ENCODE data around the gene WDR20. TPM values are rescaled to one million over a fixed set of nuclear protein-coding genes. Genes with fewer than 3 reads are reported as not detected.

The WDR20 gene
- total and polyA plus RNA-seq, 2 experiments from 2014 or later, result 15.3 to 24.0 TPM

GRCh38 chr14:102234331-102235264 lies 94.9 kb downstream of the WDR20 start:
- no peak overlapping the region for H3K4me3 ChIP-seq
- no peak for DNase-seq (ENCODE audit: low spot score)
- no peaks in the 10 kb centered on the region for H3K27me3 ChIP-seq
- no peak overlapping the region for H3K4me2 ChIP-seq
- no peaks in the 10 kb centered on the region for H3K36me3 ChIP-seq (replicated peaks; ENCODE audit: insufficient read depth, low read depth)
- no peaks in the 10 kb centered on the region for H3K4me1 ChIP-seq (ENCODE audit: insufficient read depth)
- no peak overlapping the region for H2AFZ ChIP-seq
- no peaks in the 10 kb centered on the region for H3K9me2 ChIP-seq (replicated peaks; ENCODE audit: insufficient read depth)
- no peaks in the 10 kb centered on the region for H4K20me1 ChIP-seq (ENCODE audit: insufficient read depth, poor library complexity, severe bottlenecking)
- H3K9me3 ChIP-seq (ENCODE audit: low read depth), result no peaks in the 10 kb centered on the region
- H3K27ac ChIP-seq, result no peak overlapping the region
- no peaks in the 10 kb centered on the region for H3K79me2 ChIP-seq
- no peak for TF ChIP-seq CTCF (IDR thresholded peaks at IDR 0.05; ENCODE audit: poor library complexity)
- TF ChIP-seq EZH2 (IDR thresholded peaks at IDR 0.05; ENCODE audit: borderline replicate concordance), result no peak
- TF ChIP-seq EZH2phosphoT487 (IDR thresholded peaks at IDR 0.05; ENCODE audit: low read depth, severe bottlenecking, unreplicated experiment), result no peak
- WGBS (ENCODE audit: low lambda C conversion rate, missing lambda C conversion rate), result 86% methylated on average over 34 of the region's 34 CpGs

- Histone ChIP-seq H4K20me1 (ENCODE audit: insufficient read depth, poor library complexity, severe bottlenecking) (no peaks in the 10 kb centered on the region), H3K27ac (no peak overlapping the region), H3K9me3 (ENCODE audit: low read depth) (no peaks in the 10 kb centered on the region), H3K27me3 (no peaks in the 10 kb centered on the region), H2AFZ (no peak overlapping the region), H3K79me2 (no peaks in the 10 kb centered on the region), H3K9me2 (replicated peaks; ENCODE audit: insufficient read depth) (no peaks in the 10 kb centered on the region), H3K36me3 (replicated peaks; ENCODE audit: insufficient read depth, low read depth) (no peaks in the 10 kb centered on the region), H3K4me2 (no peak overlapping the region), H3K4me3 (no peak overlapping the region), H3K4me1 (ENCODE audit: insufficient read depth) (no peaks in the 10 kb centered on the region)
- peak; percentile 92 for DNase-seq (ENCODE audit: low spot score)
- 47% methylated on average over 19 of the region's 19 CpGs for WGBS (ENCODE audit: low lambda C conversion rate, missing lambda C conversion rate)
- no peak for TF ChIP-seq EZH2phosphoT487 (IDR thresholded peaks at IDR 0.05; ENCODE audit: low read depth, severe bottlenecking, unreplicated experiment)
- TF ChIP-seq CTCF (IDR thresholded peaks at IDR 0.05; ENCODE audit: poor library complexity), result peak; percentile 79
- no peak for TF ChIP-seq EZH2 (IDR thresholded peaks at IDR 0.05; ENCODE audit: borderline replicate concordance)
Observed at GRCh38 chr14:102235275-102235897, 95.7 kb downstream of the WDR20 start.

- Histone ChIP-seq H2AFZ (no peak overlapping the region), H3K4me1 (ENCODE audit: insufficient read depth) (no peaks in the 10 kb centered on the region)
- 96% methylated on average over 12 of the region's 12 CpGs for WGBS (ENCODE audit: low lambda C conversion rate, missing lambda C conversion rate)
Observed at GRCh38 chr14:102236026-102236425, 96.3 kb downstream of the WDR20 start.

GRCh38 chr14:102238131-102238530 lies 98.4 kb downstream of the WDR20 start:
- no peaks in the 10 kb centered on the region for H3K79me2 ChIP-seq
- H3K4me1 ChIP-seq (ENCODE audit: insufficient read depth), result no peaks in the 10 kb centered on the region
- no peak overlapping the region for H3K4me2 ChIP-seq
- 67% methylated on average over 4 of the region's 4 CpGs for WGBS (ENCODE audit: low lambda C conversion rate, missing lambda C conversion rate)
- H2AFZ ChIP-seq, result no peak overlapping the region
- no peaks in the 10 kb centered on the region for H3K9me2 ChIP-seq (replicated peaks; ENCODE audit: insufficient read depth)
- H3K9me3 ChIP-seq (ENCODE audit: low read depth), result no peaks in the 10 kb centered on the region
- no peaks in the 10 kb centered on the region for H4K20me1 ChIP-seq (ENCODE audit: insufficient read depth, poor library complexity, severe bottlenecking)
- TF ChIP-seq CTCF (IDR thresholded peaks at IDR 0.05; ENCODE audit: poor library complexity), result no peak
- no peak for TF ChIP-seq EZH2phosphoT487 (IDR thresholded peaks at IDR 0.05; ENCODE audit: low read depth, severe bottlenecking, unreplicated experiment)
- TF ChIP-seq EZH2 (IDR thresholded peaks at IDR 0.05; ENCODE audit: borderline replicate concordance), result no peak
- no peak overlapping the region for H3K4me3 ChIP-seq
- no peaks in the 10 kb centered on the region for H3K27me3 ChIP-seq
- H3K36me3 ChIP-seq (replicated peaks; ENCODE audit: insufficient read depth, low read depth), result no peaks in the 10 kb centered on the region
- no peak for DNase-seq (ENCODE audit: low spot score)
- no peak overlapping the region for H3K27ac ChIP-seq

More at GRCh38 chr14:102236026-102236425, 96.3 kb downstream of the WDR20 start:
- H3K36me3 ChIP-seq (replicated peaks; ENCODE audit: insufficient read depth, low read depth), result no peaks in the 10 kb centered on the region
- H3K9me3 ChIP-seq (ENCODE audit: low read depth), result no peaks in the 10 kb centered on the region
- H3K4me2 ChIP-seq, result no peak overlapping the region
- DNase-seq (ENCODE audit: low spot score), result no peak
- no peaks in the 10 kb centered on the region for H3K9me2 ChIP-seq (replicated peaks; ENCODE audit: insufficient read depth)
- H3K79me2 ChIP-seq, result no peaks in the 10 kb centered on the region
- H4K20me1 ChIP-seq (ENCODE audit: insufficient read depth, poor library complexity, severe bottlenecking), result no peaks in the 10 kb centered on the region
- TF ChIP-seq EZH2phosphoT487 (IDR thresholded peaks at IDR 0.05; ENCODE audit: low read depth, severe bottlenecking, unreplicated experiment) (no peak), EZH2 (IDR thresholded peaks at IDR 0.05; ENCODE audit: borderline replicate concordance) (no peak)
- no peak overlapping the region for H3K4me3 ChIP-seq
- no peak overlapping the region for H3K27ac ChIP-seq
- H3K27me3 ChIP-seq, result no peaks in the 10 kb centered on the region

All from hepatocyte (in vitro differentiated cells).